ENCODE measurements around the gene NUDCD3.

NUDCD3 gene

GRCh38 chr7:44341401-44341800 is 149.1 kb downstream of the NUDCD3 start:
- Histone ChIP-seq H3K27me3 (no peaks in the 10 kb centered on the region), H3K4me1 (peaks cover 0 to 20% (median 0%) of the 10 kb centered on the region in 10 experiments; a peak in 5 of 20 replicates), H3K27ac (no peak overlapping the region), H3K9me3 (replicated peaks in 1 of 11) (peaks cover 11 to 31% (median 16%) of the 10 kb centered on the region in 11 experiments; a peak in 17 of 22 replicates), H3K4me3 (no peak overlapping the region), H3K36me3 (no peaks in the 10 kb centered on the region), H3K9ac (no peak overlapping the region), H3K4me2 (no peak overlapping the region), H4K20me1 (no peaks in the 10 kb centered on the region)
- no peak for TF ChIP-seq Cebpa-rat (IDR thresholded peaks at IDR 0.05)

DNA sequence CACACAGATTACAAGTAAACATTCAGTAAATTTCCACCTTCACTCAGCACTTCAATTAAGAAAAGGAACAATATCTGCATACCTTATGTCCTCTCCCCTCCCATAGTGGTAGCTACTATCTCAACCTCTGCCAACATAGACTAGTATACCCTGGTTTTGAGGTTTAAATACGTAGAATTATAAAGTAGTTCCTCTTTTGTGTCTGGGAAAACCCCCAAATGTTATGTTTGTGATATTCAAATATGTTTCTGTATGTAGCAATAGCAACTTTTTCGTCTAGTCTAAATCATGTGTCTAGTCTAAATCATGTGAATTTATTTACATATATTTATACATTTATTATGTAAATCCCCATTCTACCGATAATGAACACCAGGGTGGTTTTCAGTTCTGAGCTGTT is 151.9 kb downstream of the NUDCD3 start:
- peaks cover 11 to 35% (median 20%) of the 10 kb centered on the region in 11 experiments; a peak in 17 of 22 replicates for H3K9me3 ChIP-seq (replicated peaks in 1 of 11)
- peak overlapping the region in 3 of 11 experiments; percentile 26 to 59 (median 56); a peak in 5 of 22 replicates for H3K27ac ChIP-seq
- no peak overlapping the region for H3K9ac ChIP-seq
- no peaks in the 10 kb centered on the region for H3K36me3 ChIP-seq
- H3K4me3 ChIP-seq: no peak overlapping the region
- H3K27me3 ChIP-seq: no peaks in the 10 kb centered on the region
- H3K4me1 ChIP-seq: peaks cover 0 to 20% (median 0%) of the 10 kb centered on the region in 10 experiments; a peak in 5 of 20 replicates
- no peaks in the 10 kb centered on the region for H4K20me1 ChIP-seq
- H3K4me2 ChIP-seq: peak overlapping the region in 3 of 11 experiments; percentile 38 to 65 (median 38); a peak in 5 of 22 replicates
- TF ChIP-seq Cebpa-rat (IDR thresholded peaks at IDR 0.05): no peak

GRCh38 chr7:44336491-44336890 is 154.0 kb downstream of the NUDCD3 start:
- Histone ChIP-seq H3K9me3 (replicated peaks in 1 of 11) (peaks cover 6 to 25% (median 15%) of the 10 kb centered on the region in 11 experiments; a peak in 16 of 22 replicates), H3K27me3 (no peaks in the 10 kb centered on the region), H3K27ac (no peak overlapping the region), H3K4me3 (no peak overlapping the region), H4K20me1 (no peaks in the 10 kb centered on the region), H3K36me3 (no peaks in the 10 kb centered on the region), H3K4me2 (no peak overlapping the region), H3K4me1 (peaks cover 0 to 20% (median 0%) of the 10 kb centered on the region in 10 experiments; a peak in 5 of 20 replicates), H3K9ac (no peak overlapping the region)
- no peak for TF ChIP-seq Cebpa-rat (IDR thresholded peaks at IDR 0.05)

GRCh38 chr7:44335184-44335583 is 155.3 kb downstream of the NUDCD3 start:
- Histone ChIP-seq H3K36me3 (no peaks in the 10 kb centered on the region), H4K20me1 (no peaks in the 10 kb centered on the region), H3K27me3 (no peaks in the 10 kb centered on the region), H3K4me1 (peaks cover 0 to 20% (median 0%) of the 10 kb centered on the region in 10 experiments; a peak in 5 of 20 replicates), H3K4me2 (no peak overlapping the region), H3K9me3 (replicated peaks in 1 of 11) (peaks cover 6 to 21% (median 15%) of the 10 kb centered on the region in 11 experiments; a peak in 16 of 22 replicates), H3K9ac (no peak overlapping the region), H3K27ac (no peak overlapping the region), H3K4me3 (no peak overlapping the region)
- TF ChIP-seq Cebpa-rat (IDR thresholded peaks at IDR 0.05): no peak

DNA sequence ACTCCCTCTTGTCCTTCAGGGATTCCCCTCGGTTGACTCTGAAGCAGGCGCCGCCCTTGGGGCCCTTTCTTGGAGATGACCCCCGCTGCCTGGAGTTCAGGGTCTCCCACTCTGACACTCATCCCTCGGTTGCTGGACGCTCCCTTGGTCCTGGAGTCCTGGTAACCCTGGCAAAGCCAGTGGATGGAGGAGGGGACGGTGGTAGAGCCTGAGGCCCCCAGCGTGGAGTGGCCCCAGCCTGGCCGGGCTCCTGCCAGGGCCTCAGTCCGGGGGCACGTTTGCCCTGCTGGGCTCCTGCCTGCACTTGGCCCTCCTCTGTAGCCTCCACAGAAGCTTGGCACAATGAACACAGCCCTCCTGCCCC is 155.7 kb downstream of the NUDCD3 start:
- Histone ChIP-seq H3K4me2 (no peak overlapping the region), H3K9me3 (replicated peaks in 1 of 11) (peaks cover 6 to 21% (median 15%) of the 10 kb centered on the region in 11 experiments; a peak in 16 of 22 replicates), H3K27me3 (no peaks in the 10 kb centered on the region), H3K27ac (no peak overlapping the region), H3K9ac (no peak overlapping the region), H3K4me1 (peaks cover 0 to 20% (median 0%) of the 10 kb centered on the region in 10 experiments; a peak in 5 of 20 replicates), H3K36me3 (no peaks in the 10 kb centered on the region), H4K20me1 (no peaks in the 10 kb centered on the region), H3K4me3 (no peak overlapping the region)
- no peak for TF ChIP-seq Cebpa-rat (IDR thresholded peaks at IDR 0.05)

GRCh38 chr7:44333911-44334733 is 156.3 kb downstream of the NUDCD3 start:
- Histone ChIP-seq H3K36me3 (no peaks in the 10 kb centered on the region), H3K4me2 (no peak overlapping the region), H3K27ac (no peak overlapping the region), H3K27me3 (no peaks in the 10 kb centered on the region), H3K9ac (no peak overlapping the region), H3K9me3 (replicated peaks in 1 of 11) (peaks cover 6 to 21% (median 15%) of the 10 kb centered on the region in 11 experiments; a peak in 16 of 22 replicates), H3K4me1 (peaks cover 0 to 14% (median 0%) of the 10 kb centered on the region in 10 experiments; a peak in 5 of 20 replicates), H4K20me1 (no peaks in the 10 kb centered on the region), H3K4me3 (no peak overlapping the region)
- no peak for TF ChIP-seq Cebpa-rat (IDR thresholded peaks at IDR 0.05)

GRCh38 chr7:44331682-44332081 is 158.8 kb downstream of the NUDCD3 start:
- no peak overlapping the region for H3K27ac ChIP-seq
- H3K36me3 ChIP-seq: no peaks in the 10 kb centered on the region
- peaks cover 0 to 4% (median 3%) of the 10 kb centered on the region in 10 experiments; a peak in 10 of 20 replicates for H3K4me1 ChIP-seq
- H3K9me3 ChIP-seq (replicated peaks in 1 of 11): peaks cover 0 to 7% (median 6%) of the 10 kb centered on the region in 11 experiments; a peak in 11 of 22 replicates
- peaks cover 7 to 14% (median 11%) of the 10 kb centered on the region in 11 experiments for H3K27me3 ChIP-seq
- peaks cover 0 to 3% (median 0%) of the 10 kb centered on the region in 11 experiments; a peak in 1 of 22 replicates for H4K20me1 ChIP-seq
- H3K4me3 ChIP-seq: no peak overlapping the region
- no peak overlapping the region for H3K4me2 ChIP-seq
- TF ChIP-seq Cebpa-rat (IDR thresholded peaks at IDR 0.05): no peak
- no peak overlapping the region for H3K9ac ChIP-seq

- Histone ChIP-seq H3K9ac (no peak overlapping the region), H4K20me1 (peaks cover 0 to 8% (median 0%) of the 10 kb centered on the region in 11 experiments; a peak in 2 of 22 replicates), H3K27ac (no peak overlapping the region), H3K4me2 (no peak overlapping the region), H3K36me3 (no peaks in the 10 kb centered on the region), H3K4me1 (peaks cover 0 to 10% (median 8%) of the 10 kb centered on the region in 10 experiments; a peak in 11 of 20 replicates), H3K9me3 (replicated peaks in 1 of 11) (no peaks in the 10 kb centered on the region), H3K27me3 (peaks cover 21 to 28% (median 25%) of the 10 kb centered on the region in 11 experiments), H3K4me3 (no peak overlapping the region)
- no peak for TF ChIP-seq Cebpa-rat (IDR thresholded peaks at IDR 0.05)
Measured at GRCh38 chr7:44330331-44330730, 160.1 kb downstream of the NUDCD3 start.

DNA sequence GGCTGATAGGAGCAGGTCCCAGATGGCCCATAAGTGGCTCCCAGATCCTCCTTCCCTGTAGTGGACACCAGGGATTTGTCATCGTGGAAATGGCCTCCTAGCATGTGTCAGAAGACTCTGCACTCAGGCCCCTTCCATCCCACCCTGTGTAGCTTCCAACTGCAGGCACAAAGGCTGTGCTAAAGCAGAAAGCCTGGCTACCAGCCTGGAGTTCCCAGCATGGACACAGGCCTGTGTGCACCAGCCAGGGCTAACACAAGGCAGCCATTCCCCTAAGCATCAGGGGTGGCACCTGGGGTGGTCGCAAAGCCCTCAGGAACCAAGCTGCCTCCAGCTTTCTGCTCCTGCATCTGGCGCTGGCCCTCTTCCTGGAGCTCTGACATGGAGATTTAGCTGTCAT is 160.6 kb downstream of the NUDCD3 start:
- Histone ChIP-seq H3K27ac (no peak overlapping the region), H4K20me1 (peaks cover 0 to 11% (median 0%) of the 10 kb centered on the region in 11 experiments; a peak in 4 of 22 replicates), H3K4me1 (peaks cover 0 to 10% (median 8%) of the 10 kb centered on the region in 10 experiments; a peak in 11 of 20 replicates), H3K36me3 (no peaks in the 10 kb centered on the region), H3K27me3 (peaks cover 25 to 32% (median 29%) of the 10 kb centered on the region in 11 experiments), H3K4me2 (no peak overlapping the region), H3K9ac (no peak overlapping the region), H3K9me3 (replicated peaks in 1 of 11) (no peaks in the 10 kb centered on the region), H3K4me3 (no peak overlapping the region)
- TF ChIP-seq Cebpa-rat (IDR thresholded peaks at IDR 0.05): no peak
